Inflammatory macrophage treated with lipopolysaccharide for 1 hour (primary cell): ENCODE results near the gene THPO.
"Not testable (repeated sequence)": the region's sequence is repeated elsewhere in the genome, so short reads cannot be mapped to it uniquely, and the experiment has no call there.

Experiments
- DNase-seq, 2 donors: peaks; one replicate each; pipeline ENCODE4 v3.0.0-alpha.2; 2020 to 2022

THPO gene

GRCh38 chr3:184347321-184348056, 30.5 kb downstream of the THPO start:
- DNase-seq = no peak

GRCh38 chr3:184346480-184347190, 31.4 kb downstream of the THPO start:
- DNase-seq = no peak

GRCh38 chr3:184345317-184346144, 32.5 kb downstream of the THPO start:
- peak; percentile 75 to 79 for DNase-seq

GRCh38 chr3:184344579-184345316, 33.3 kb downstream of the THPO start:
- no peak for DNase-seq

GRCh38 chr3:184343200-184343876, 34.7 kb downstream of the THPO start:
- no peak for DNase-seq

GRCh38 chr3:184341925-184342324, 36.1 kb downstream of the THPO start:
- no peak for DNase-seq

GRCh38 chr3:184339451-184340135, 38.4 kb downstream of the THPO start:
- not testable (repeated sequence) for DNase-seq

GRCh38 chr3:184339001-184339400, 39.0 kb downstream of the THPO start:
- DNase-seq = no peak

GRCh38 chr3:184338511-184338945, 39.5 kb downstream of the THPO start:
- peak; percentile 31 to 56 for DNase-seq

GRCh38 chr3:184337981-184338380, 40.0 kb downstream of the THPO start:
- DNase-seq = no peak

- DNase-seq = no peak
Measured at GRCh38 chr3:184337399-184337714, 40.6 kb downstream of the THPO start, which contains the start of gene FAM131A. FAM131A (plus strand) TSS chr3:184337600; CDS start chr3:184337631, 31 bp downstream.

- DNase-seq = peak; percentile 52 to 58
Measured at GRCh38 chr3:184336547-184337398, 41.2 kb downstream of the THPO start.

GRCh38 chr3:184335661-184336546, 42.1 kb downstream of the THPO start:
- peak; percentile 48 to 89 for DNase-seq

- no peak for DNase-seq
Measured at GRCh38 chr3:184335291-184335660, 42.7 kb downstream of the THPO start.

GRCh38 chr3:184334470-184335158, 43.4 kb downstream of the THPO start:
- peak; percentile 11 to 44 for DNase-seq

GRCh38 chr3:184333700-184334099, 44.3 kb downstream of the THPO start:
- no peak for DNase-seq

GRCh38 chr3:184333190-184333589, 44.8 kb downstream of the THPO start:
- no peak for DNase-seq

GRCh38 chr3:184332370-184333090, 45.5 kb downstream of the THPO start:
- no peak for DNase-seq
